Osteoblast (primary cell): ENCODE data around the gene YEATS2. TPM values are rescaled to one million over a fixed set of nuclear protein-coding genes. Genes with fewer than 3 reads are reported as not detected.
A peak's percentile ranks its signal among the peaks of the same experiment; 100 is the strongest.

ENCODE experiments used
- DNase-seq: peaks from one replicate; pipeline ENCODE4 v3.0.0; 2011; ENCODE audit warnings: low spot score, mixed read lengths; ENCODE audit not compliant: insufficient read length; ENCODE audit errors: missing footprints
- H2AFZ ChIP-seq: 2 replicates; pipeline ENCODE4 v1.6.0; 2011; ENCODE audit warnings: mild to moderate bottlenecking, low read length
- H3K27ac ChIP-seq: 2 replicates; pipeline ENCODE4 v1.5.1; 2011; ENCODE audit warnings: mild to moderate bottlenecking, low read depth, low read length, moderate library complexity
- H3K27me3 ChIP-seq: 2 replicates; pipeline ENCODE4 v1.6.0; 2012; ENCODE audit warnings: mild to moderate bottlenecking, control low read depth, inconsistent platforms, low read length, moderate library complexity; ENCODE audit not compliant: insufficient read depth
- H3K36me3 ChIP-seq: 2 replicates; pipeline ENCODE4 v1.5.1; 2011; ENCODE audit warnings: mild to moderate bottlenecking, low read length, control low read depth, moderate library complexity; ENCODE audit not compliant: insufficient read depth
- H3K4me1 ChIP-seq: 2 replicates; pipeline ENCODE4 v1.5.1; 2011; ENCODE audit warnings: mild to moderate bottlenecking, low read length, control low read depth, moderate library complexity; ENCODE audit not compliant: insufficient read depth
- H3K4me2 ChIP-seq: 2 replicates; pipeline ENCODE4 v1.6.0; 2011; ENCODE audit warnings: mild to moderate bottlenecking, low read length; ENCODE audit not compliant: insufficient read depth
- H3K4me3 ChIP-seq: fragments of 200-600 bp; sonication (generic); 3 replicates; pipeline ENCODE4 v1.5.1; 2012; ENCODE audit warnings: mild to moderate bottlenecking, low read length, inconsistent platforms; ENCODE audit not compliant: insufficient read depth
- H3K79me2 ChIP-seq: 2 replicates; pipeline ENCODE4 v1.6.0; 2012; ENCODE audit warnings: mild to moderate bottlenecking, low read length, control low read depth, inconsistent platforms; ENCODE audit not compliant: insufficient read depth
- H3K9me3 ChIP-seq: 2 replicates; pipeline ENCODE4 v1.5.1; 2011; ENCODE audit warnings: low read depth, low read length, control low read depth
- H4K20me1 ChIP-seq: 2 replicates; pipeline ENCODE4 v1.6.0; 2012; ENCODE audit warnings: mild to moderate bottlenecking, low read length, control low read depth; ENCODE audit not compliant: insufficient read depth
- CTCF ChIP-seq: IDR thresholded peaks from 2 replicates; pipeline ENCODE4 v1.5.1; 2011; ENCODE audit warnings: mild to moderate bottlenecking, low read depth, low read length, moderate library complexity; ENCODE audit errors: extremely low read depth
- total RNA-seq: library from RNA; depleted of rRNA; stranded (reverse); fragments of >200 nt; gene quantifications from 2 replicates; pipeline ENCODE4 v1.2.3, GENCODE V29; 2012

The YEATS2 gene
- total RNA-seq, 1 donor = 32.2 TPM

- no peak for TF ChIP-seq CTCF
- no peaks in the 10 kb centered on the region for H4K20me1 ChIP-seq
- peak overlapping the region; percentile 1 for H3K4me2 ChIP-seq
- no peak overlapping the region for H2AFZ ChIP-seq
- H3K9me3 ChIP-seq = no peaks in the 10 kb centered on the region
- H3K27me3 ChIP-seq = no peaks in the 10 kb centered on the region
- H3K4me3 ChIP-seq = no peak overlapping the region
- H3K79me2 ChIP-seq = peaks cover 3% of the 10 kb centered on the region
- no peak for DNase-seq
- peaks cover 30% of the 10 kb centered on the region for H3K36me3 ChIP-seq
- H3K27ac ChIP-seq = peak overlapping the region; percentile 33
- H3K4me1 ChIP-seq = peaks cover 18% of the 10 kb centered on the region
Measured at GRCh38 chr3:183845090-183845489, 147.5 kb downstream of the YEATS2 start.

- Histone ChIP-seq H3K79me2 (peaks cover 6% of the 10 kb centered on the region), H3K4me1 (peaks cover 18% of the 10 kb centered on the region), H3K27ac (peak overlapping the region; percentile 33), H3K36me3 (peaks cover 27% of the 10 kb centered on the region), H2AFZ (no peak overlapping the region), H3K9me3 (no peaks in the 10 kb centered on the region), H3K4me2 (peak overlapping the region; percentile 1), H4K20me1 (no peaks in the 10 kb centered on the region), H3K27me3 (no peaks in the 10 kb centered on the region), H3K4me3 (no peak overlapping the region)
- DNase-seq = no peak
- TF ChIP-seq CTCF = no peak
Measured at GRCh38 chr3:183845608-183846288, 148.2 kb downstream of the YEATS2 start.

GRCh38 chr3:183854318-183855035, 156.9 kb downstream of the YEATS2 start:
- Histone ChIP-seq H4K20me1 (peaks cover 11% of the 10 kb centered on the region), H3K27me3 (no peaks in the 10 kb centered on the region), H3K4me2 (no peak overlapping the region), H3K36me3 (peaks cover 25% of the 10 kb centered on the region), H3K27ac (no peak overlapping the region), H3K79me2 (peaks cover 6% of the 10 kb centered on the region), H3K4me3 (no peak overlapping the region), H3K9me3 (no peaks in the 10 kb centered on the region), H3K4me1 (peaks cover 4% of the 10 kb centered on the region), H2AFZ (no peak overlapping the region)
- DNase-seq = no peak
- no peak for TF ChIP-seq CTCF

GRCh38 chr3:183857863-183858262, 160.3 kb downstream of the YEATS2 start:
- Histone ChIP-seq H3K9me3 (no peaks in the 10 kb centered on the region), H3K4me2 (no peak overlapping the region), H3K4me3 (no peak overlapping the region), H3K27ac (peak overlapping the region; percentile 2), H3K36me3 (peaks cover 44% of the 10 kb centered on the region), H4K20me1 (peaks cover 8% of the 10 kb centered on the region), H3K4me1 (peaks cover 4% of the 10 kb centered on the region), H2AFZ (no peak overlapping the region), H3K79me2 (no peaks in the 10 kb centered on the region), H3K27me3 (no peaks in the 10 kb centered on the region)
- DNase-seq = no peak
- TF ChIP-seq CTCF = no peak

Other genes with a start within 250 kb of the YEATS2 start
- gene KLHL6, start 142.1 kb upstream of the YEATS2 start, total RNA-seq = under 0.01 TPM in 1 of 2 replicates, not detected in the other
- 142 and 174 TPM in 2 replicates for gene KLHL24, start 62.2 kb upstream of the YEATS2 start, total RNA-seq
- 0.59 and 2.2 TPM in 2 replicates for gene MAP6D1, start 127.8 kb downstream of the YEATS2 start, total RNA-seq
- gene PARL, start 187.1 kb downstream of the YEATS2 start, total RNA-seq = 26.8 and 34.0 TPM in 2 replicates